ENCODE data around the gene ORM1. TPM values are rescaled to one million over a fixed set of nuclear protein-coding genes. Genes with fewer than 3 reads are reported as not detected.

Gene ORM1
- total and polyA plus RNA-seq, 8 donors, result 3.0 to 87.0 (median 5.9) TPM

GRCh38 chr9:114364134-114365041 is 41.5 kb downstream of the ORM1 start:
- Histone ChIP-seq H3K36me3 (peaks cover 0 to 66% of the 10 kb centered on the region in 2 donors), H3K4me3 (no peak overlapping the region), H3K9me3 (no peaks in the 10 kb centered on the region), H3K27me3 (no peaks in the 10 kb centered on the region), H3K27ac (peak overlapping the region; percentile 63 to 77), H3K4me1 (peaks cover 18 to 61% of the 10 kb centered on the region in 2 donors)
- TF ChIP-seq CTCF (IDR thresholded peaks at IDR 0.05), result no peak
- ATAC-seq (peak; percentile 12), DNase-seq (no peak)
- intact Hi-C loops (cut with DNase I), result no loop called here

- H3K4me3 ChIP-seq, result no peak overlapping the region
- peaks cover 0 to 58% of the 10 kb centered on the region in 2 donors for H3K36me3 ChIP-seq
- ATAC-seq, result no peak
- DNase-seq, result no peak
- no peak for TF ChIP-seq CTCF (IDR thresholded peaks at IDR 0.05)
- no peaks in the 10 kb centered on the region for H3K9me3 ChIP-seq
- H3K4me1 ChIP-seq, result peaks cover 18 to 69% of the 10 kb centered on the region in 2 donors
- peak overlapping the region in 1 of 2 donors; percentile 77 for H3K27ac ChIP-seq
- intact Hi-C loops (cut with DNase I), result no loop called here
- no peaks in the 10 kb centered on the region for H3K27me3 ChIP-seq
These were observed 42.3 kb downstream of the ORM1 start for GRCh38 chr9:114365194-114365593.

- Histone ChIP-seq H3K27me3 (no peaks in the 10 kb centered on the region), H3K9me3 (no peaks in the 10 kb centered on the region), H3K36me3 (peaks cover 0 to 55% of the 10 kb centered on the region in 2 donors), H3K27ac (peak overlapping the region; percentile 82 to 84), H3K4me3 (no peak overlapping the region), H3K4me1 (peaks cover 18 to 82% of the 10 kb centered on the region in 2 donors)
- ATAC-seq (peak; percentile 71), DNase-seq (peak in 1 of 4 donors; percentile 43)
- TF ChIP-seq CTCF (IDR thresholded peaks at IDR 0.05), result no peak
- intact Hi-C loops (cut with DNase I), result no loop called here
These were observed 43.6 kb downstream of the ORM1 start for GRCh38 chr9:114366334-114367128.

GRCh38 chr9:114367366-114367765 is 44.5 kb downstream of the ORM1 start:
- H3K27ac ChIP-seq, result peak overlapping the region; percentile 82 to 84

More at GRCh38 chr9:114367366-114367765, 44.5 kb downstream of the ORM1 start:
- Histone ChIP-seq H3K36me3 (peaks cover 0 to 49% of the 10 kb centered on the region in 2 donors), H3K4me3 (no peak overlapping the region), H3K4me1 (peaks cover 24 to 90% of the 10 kb centered on the region in 2 donors), H3K9me3 (no peaks in the 10 kb centered on the region), H3K27me3 (no peaks in the 10 kb centered on the region)
- TF ChIP-seq CTCF (IDR thresholded peaks at IDR 0.05), result no peak
- DNase-seq (no peak), ATAC-seq (no peak)
- intact Hi-C loops (cut with DNase I), result no loop called here

Data from left lung (tissue), 10 donors.